GM19043 (cell line): Measurements from ENCODE around the gene DGKH.
"Not testable (repeated sequence)": the region's sequence is repeated elsewhere in the genome, so short reads cannot be mapped to it uniquely, and the experiment has no call there.

Source experiments
- ATAC-seq: cut with Tn5 transposase; IDR thresholded peaks from one replicate; pipeline ENCODE4 v1.9.1; 2021; ENCODE audit warnings: low read depth; ENCODE audit not compliant: unreplicated experiment

Gene DGKH

DNA sequence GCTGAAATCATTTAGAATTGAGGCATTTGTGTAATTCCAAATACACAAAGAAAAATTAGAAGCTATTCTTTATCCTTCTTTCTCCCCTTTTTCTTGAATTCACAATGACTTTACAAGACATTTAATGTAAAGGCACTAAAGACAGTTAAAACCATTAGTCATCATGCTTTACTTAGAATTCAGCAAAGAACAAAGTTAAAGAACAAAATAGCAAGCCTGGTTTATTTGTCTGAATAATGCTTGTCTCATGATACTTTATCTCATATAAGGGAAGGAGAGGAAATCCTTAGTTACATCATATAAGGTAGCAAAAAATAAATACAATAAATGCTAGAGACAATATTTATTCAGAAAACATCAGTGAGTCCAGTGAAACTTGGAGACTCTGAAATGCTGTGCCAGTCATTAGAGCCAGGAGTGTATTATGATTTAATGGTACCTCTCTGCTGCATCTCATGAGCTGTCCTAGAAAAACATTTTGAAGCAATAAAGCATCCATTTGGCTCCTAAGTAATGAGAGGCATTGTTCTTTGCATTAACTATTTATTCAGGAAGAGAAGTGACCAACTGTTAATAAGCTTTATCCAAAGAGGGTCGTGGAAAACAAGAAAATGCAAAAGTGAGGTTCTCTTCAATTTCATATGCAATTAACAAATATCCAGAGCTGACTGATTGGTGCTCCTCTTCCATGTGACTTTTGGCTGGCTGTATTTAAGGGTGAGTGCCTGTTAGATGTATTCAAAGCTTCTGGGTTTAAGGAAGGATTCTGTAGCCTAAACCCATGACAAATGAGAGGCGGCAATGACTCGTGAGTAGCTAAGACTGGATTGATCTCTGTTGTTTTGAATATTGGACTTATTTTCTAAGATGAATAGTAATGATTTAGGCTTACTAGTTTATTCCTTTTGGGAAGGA, 105.0 kb downstream of the DGKH start:
- no peak for ATAC-seq

DNA sequence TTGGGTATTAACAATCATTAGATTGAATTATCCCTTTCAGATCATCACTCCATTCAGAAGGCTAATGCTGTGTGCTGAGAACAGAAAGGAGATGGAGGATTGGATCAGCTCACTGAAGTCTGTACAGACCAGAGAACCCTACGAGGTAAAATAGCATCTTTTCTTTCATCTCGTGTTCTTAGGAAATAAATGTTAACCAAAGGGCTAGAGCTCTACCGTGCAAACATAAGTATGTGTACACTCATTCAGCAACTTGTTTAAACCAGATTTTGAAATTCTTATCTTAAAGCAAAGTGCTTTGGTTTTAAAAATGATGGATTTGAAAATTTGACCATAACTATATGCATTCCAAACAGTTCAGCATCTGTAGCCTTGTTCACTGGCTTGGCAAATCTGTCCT, 106.8 kb downstream of the DGKH start:
- no peak for ATAC-seq

DNA sequence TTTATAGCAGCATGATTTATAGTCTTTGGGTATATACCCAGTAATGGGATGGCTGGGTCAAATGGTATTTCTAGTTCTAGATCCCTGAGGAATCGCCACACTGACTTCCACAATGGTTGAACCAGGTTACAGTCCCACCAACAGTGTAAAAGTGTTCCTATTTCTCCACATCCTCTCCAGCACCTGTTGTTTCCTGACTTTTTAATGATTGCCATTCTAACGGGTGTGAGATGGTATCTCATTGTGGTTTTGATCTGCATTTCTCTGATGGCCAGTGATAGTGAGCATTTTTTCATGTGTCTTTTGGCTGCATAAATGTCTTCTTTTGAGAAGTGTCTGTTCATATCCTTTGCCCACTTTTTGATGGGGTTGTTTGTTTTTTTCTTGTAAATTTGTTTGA, 114.9 kb downstream of the DGKH start:
- ATAC-seq: not testable (repeated sequence)

DNA sequence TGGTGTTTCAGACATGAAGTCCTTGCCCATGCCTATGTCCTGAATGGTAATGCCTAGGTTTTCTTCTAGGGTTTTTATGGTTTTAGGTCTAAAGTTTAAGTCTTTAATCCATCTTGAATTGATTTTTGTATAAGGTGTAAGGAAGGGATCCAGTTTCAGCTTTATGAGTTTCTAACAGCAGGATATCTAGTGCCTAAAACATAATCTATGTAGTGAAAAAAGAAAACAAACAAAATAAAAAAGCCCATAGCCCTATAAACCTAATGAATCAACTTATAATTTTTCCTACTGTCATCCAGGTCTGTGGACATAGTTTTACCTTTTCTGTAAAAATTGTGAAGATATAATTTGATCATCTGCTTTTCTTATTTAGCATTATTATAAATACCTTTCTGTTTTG, 115.5 kb downstream of the DGKH start:
- not testable (repeated sequence) for ATAC-seq

DNA sequence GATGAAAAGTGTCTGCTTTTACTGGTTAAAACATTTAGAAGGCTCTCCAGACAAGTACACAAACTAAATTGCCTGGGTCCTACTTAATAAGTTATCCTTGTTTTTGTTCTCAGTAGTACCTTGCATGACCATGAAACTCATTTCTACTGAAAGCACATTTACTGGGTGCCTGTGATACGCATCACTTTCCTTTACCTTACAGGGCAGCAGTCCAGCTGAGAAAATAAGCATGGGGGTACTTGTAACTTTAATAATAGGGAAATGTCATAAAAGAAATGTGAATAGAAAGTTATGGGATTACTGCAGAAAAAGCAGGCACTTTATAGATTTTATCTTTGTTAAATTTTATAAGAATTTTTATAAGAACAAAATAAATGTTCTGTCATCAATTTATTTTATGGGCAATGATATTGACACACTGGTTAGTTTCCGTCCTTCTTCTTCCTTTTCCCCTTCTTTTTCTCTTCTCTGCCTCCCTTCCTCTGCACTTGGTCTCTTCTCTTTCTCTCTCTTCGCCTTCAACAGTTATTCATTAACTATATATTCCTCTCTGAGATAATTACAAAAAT, 116.2 kb downstream of the DGKH start:
- ATAC-seq: no peak

DNA sequence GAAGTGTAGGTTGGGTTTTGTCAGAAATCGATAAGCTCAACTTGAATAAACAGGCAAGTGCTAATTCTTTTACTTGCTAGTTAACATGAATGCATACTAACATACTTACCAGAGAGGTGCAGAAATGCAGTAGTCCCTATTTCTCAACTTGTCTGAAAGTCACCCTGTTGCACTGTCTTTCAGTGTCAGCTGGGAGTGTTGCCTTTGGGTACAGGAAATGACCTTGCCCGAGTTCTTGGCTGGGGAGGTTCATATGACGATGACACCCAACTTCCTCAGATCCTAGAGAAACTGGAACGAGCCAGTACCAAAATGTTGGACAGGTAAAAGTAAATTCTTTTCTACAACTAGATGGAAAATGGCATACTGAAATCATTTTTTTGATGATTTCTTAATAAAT, 120.0 kb downstream of the DGKH start:
- no peak for ATAC-seq

DNA sequence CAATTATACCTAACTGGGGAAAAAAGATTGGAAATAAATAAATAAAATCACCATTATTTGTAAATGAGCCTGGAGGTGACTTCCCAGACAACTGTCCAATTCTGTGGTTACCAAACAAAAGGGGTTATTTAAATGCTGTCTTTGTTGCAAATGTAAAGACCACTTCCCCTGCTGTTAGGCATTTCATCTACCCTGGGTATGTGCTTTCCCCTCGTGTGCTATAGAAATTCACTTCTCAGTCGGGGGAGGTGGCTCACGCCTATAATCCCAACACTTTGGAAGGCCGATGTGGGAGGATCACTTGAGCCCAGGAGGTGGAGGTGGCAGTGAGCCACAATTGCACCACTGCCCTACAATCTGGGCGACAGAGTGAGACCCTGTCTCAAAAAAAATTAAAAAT, 121.6 kb downstream of the DGKH start:
- ATAC-seq: no peak

DNA sequence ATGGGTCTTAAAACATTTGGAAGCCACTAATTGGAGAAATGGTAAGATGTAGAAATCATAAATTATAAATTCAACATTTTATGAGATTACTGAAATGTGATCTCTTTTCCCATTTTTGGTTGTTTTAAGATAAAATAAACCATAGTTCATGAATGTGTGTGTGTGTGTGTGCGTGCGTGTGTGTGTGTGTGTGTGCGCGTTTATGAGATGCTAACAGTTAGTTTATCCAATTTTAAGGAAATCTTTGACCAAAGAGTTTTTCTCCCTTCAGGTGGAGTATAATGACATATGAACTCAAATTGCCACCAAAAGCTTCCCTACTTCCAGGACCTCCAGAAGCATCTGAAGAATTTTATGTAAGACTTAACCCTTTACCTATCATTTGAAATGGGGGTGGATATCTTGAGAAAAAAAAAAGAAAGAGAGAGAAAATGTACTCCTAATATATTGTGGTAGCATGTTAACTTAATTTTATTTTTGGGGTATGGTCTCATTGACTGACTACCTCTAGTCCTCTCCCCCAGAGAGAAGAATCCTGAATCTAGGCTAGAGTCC, 125.4 kb downstream of the DGKH start:
- no peak for ATAC-seq

DNA sequence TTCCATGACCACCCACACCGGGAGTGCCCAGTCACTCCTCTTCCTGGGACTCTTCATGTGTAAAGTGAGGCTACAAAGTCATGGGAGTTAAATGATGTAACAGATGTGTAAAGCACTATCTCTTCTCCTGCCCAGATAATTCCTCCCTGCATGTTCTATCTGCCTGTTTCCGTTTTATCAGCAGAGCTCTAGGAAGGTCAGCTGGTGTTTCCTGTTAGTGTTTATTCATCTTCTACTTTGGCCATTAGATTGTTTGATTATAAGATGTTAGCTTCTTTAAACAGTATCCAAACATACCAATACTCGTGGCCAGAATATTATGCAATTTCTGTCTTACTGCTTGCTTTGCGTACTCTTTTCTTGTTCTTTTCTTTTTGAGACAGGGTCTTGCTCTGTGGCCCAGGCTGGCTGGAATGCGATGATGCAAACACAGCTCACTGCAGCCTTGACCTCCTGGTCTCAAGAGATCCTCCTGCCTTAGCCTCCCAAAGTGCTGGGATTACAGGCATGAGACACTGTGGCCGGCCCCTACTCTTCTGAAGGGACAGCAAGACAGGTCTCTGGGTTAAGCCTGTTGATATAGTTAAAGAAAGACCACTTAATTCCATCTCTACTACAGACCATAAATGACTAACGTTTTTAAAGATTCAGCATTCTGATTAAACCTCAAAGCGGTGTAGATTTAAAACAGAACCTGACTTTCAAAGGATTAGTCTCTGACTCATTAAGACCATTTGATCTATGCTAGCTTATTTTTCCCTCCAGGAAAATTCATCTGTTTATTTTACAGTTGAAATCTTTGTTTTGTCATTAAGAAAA, 126.1 kb downstream of the DGKH start:
- no peak for ATAC-seq

DNA sequence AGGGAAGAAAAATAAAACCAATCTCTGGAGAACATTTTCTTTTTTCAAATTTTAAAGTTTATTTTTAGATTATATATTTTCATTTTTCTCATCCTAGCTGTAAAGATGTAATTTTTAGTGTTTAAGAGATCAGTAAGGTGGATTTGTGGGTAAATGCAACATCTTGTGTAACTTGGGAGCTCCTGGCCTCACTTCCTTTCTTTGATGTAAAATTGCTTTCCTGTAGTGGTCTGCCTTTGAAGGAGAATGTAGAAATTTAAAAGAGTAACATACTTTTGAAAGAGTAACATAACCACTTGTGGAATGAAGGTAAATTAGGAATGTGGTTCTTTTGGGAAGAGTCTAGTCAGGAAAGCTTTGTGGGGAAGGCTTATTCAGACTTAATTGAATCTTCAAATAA, 127.8 kb downstream of the DGKH start:
- ATAC-seq: no peak

DNA sequence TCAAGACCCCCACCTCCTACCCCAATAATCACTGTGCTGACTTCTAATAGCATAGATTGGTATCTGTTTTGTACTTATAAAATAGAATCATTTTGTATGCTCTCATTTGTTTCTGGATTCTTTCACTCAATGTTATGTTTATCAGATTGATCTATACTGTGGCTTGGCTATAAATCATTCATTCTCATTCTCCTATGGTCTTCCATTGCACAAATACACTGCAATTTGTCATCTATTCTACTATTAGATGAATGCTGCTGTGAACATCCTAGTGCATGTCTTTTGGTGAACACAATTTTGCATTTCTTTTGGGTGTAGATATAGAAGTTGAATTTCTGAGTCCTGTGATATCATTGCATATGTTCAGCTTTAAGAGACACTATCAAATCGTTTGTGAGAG, 128.7 kb downstream of the DGKH start:
- ATAC-seq: no peak

DNA sequence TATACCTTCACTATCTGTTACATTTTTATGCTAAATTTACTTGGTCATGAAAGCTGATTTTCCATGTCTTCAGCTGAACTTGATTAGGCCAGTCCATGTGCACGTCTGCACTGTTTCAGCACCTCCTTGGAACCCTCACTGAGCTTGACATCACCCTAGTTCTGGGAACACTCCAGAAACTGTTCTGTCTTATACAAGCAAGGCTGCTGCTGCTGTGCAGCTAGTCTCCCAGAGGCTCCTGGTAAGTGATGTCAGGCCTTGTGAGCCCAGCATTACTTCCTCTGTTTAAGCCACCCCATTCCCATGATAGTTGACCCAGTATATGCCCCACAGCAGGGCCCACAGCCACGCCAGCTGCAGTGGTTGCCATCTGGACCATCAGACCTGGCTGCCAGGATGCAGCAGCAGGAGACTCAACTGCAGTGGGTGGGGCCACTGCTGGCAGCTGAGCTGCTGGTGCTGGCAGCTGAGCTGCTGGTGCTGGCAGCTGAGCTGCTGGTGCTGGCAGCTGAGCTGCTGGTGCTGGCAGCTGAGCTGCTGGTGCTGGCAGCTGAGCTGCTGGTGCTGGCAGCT, 133.0 kb downstream of the DGKH start:
- ATAC-seq: no peak

DNA sequence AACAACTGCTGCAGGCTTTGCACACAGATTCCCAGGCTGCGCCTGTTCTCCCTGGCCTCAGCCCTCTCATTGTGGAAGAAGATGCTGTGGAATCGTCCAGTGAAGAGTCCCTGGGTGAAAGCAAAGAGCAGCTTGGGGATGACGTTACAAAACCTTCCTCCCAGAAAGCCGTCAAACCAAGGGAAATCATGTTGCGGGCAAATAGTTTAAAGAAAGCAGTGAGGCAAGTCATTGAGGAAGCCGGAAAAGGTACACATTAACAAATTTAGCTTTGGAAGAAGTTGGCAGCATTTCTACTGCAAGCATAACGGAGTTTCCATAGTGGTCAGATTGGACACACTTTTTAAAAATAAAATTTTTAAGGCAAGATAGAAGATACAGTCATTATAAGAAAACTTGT, 140.6 kb downstream of the DGKH start:
- no peak for ATAC-seq

DNA sequence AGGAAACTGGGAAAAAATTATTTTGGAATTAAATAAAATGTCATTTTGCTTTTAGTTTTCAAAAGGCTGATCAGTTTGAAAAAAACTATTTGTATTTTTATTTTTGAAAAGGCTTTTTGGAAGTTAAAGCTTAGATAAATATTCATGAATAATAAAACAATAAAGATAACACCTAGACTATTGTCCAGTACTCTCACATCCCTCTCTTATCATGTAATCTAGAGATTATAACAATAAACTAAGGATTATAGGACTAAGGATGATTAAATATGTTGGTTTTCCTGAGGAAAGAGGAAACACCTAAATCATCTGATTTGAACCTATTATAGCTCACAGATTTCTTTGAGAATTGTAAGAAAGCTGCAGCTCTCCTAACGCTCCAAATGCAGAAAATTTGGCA, 142.1 kb downstream of the DGKH start:
- no peak for ATAC-seq

DNA sequence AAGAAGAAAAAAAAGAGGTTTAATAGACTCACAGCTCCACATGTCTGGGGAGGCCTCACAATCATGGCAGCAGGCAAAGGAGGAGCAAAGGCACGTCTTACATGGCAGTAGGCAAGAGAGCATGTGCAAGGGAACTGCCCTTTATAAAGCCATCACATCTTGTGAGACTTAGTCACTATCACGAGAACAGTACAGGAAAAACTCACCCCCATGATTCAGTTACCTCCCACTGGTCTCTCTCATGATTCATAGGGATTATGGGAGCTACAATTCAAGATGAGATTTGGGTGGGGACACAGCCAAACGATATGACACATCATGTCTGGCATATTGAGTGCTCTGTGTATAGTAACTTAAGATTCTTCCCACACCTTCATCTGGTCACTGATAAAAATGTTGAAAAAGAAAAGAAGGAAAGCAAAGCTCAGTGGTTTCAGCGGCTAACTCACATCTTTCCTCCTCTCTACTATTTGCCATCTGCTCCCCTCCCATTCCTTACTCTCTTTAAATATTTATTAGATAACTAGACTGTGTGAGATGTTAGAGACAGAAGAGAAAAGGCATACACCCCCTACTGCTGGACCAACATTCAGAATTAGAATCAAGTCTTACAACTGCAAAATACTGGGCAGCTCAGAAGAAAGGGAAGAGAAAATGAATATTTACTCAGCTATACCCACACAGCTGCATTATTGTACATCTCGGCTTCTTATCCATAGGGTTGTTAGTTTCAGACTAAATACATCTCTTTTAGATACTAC, 163.4 kb downstream of the DGKH start:
- no peak for ATAC-seq

DNA sequence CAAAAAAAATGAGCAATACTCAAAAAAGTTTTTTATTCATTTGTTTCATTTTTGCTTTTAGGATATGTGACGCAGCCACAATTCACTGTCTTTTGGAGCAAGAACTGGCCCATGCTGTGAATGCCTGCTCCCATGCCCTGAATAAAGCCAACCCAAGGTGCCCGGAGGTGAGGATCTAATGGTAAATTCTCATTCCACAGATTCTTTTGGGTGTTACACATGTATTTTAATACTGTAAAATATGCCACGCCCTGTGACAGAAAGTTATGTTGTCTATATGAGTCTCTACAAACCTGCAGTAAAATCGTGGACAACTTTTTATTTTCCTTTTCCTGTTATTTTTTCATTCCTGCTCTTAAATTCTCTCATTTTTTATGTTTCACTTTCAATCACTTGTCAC, 166.0 kb downstream of the DGKH start:
- ATAC-seq: no peak

DNA sequence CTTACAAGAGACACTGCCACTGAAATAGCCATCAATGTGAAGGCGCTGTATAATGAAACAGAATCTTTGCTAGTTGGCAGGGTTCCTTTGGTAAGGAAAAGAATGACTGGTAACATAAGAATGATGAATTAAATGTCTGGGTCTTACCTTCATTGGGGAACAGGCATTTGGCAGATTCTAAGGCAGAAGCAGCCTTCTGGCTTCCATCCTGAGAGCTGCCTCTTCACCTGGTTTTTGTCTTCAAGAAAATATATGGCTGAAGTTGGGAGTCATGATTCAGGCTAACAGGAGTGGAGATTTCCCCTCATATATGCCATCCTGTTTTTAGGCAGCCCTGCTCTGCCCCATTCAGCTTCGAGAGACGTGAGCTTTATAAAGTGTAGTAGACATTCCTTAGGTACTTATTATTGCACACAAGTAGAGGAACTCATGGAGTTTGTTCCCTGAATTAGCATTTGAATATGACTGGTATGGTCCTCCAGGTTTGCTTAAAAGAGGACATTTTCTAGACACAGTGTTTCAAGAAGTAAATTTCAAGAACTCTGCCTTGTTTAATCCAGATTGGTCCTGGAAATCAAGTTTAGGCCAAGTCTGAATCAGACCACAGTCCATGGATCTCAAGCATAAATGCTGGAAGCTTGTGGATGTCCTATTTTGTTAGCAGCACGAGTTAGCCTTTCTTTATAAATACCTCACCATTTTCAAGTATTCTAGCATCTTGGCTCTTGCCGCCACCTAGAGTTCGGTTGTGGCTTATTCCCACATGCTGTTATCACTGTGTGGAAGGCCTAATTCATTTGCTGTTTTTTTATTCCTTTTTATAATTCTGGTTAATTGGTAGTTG, 167.4 kb downstream of the DGKH start:
- ATAC-seq: no peak

DNA sequence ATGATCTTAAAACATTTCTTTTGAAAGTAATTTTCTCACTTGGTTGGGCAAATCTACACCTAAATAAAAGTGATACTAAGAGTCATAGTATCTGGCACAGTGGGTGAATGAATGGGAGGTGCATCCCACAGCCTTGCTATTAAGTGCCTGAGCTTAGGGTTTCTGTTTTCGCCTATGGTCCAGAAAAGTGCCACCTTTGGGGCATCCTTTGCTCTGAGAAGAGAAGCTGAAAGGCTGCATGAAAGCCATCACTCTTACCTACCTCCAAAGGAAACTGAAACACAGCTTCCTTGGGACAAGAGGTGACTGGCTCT, 167.9 kb downstream of the DGKH start:
- no peak for ATAC-seq

DNA sequence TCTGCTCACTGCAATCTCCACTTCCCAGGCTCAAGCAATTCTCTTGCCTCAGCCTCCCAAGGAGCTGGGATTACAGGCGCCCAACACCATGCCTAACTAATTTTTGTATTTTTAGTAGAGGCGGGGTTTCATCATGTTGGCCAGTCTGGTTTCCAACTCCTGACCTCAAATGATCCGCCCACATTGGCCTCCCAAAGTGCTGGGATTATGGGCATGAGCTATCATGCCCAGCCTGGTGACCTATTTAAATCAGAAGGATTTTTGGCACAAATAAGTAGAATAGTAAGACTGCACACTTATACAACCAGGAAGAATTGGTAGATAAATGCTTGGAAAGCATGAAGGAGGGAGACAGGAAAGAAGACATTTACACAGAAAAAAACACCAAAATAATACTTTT, 170.1 kb downstream of the DGKH start:
- no peak for ATAC-seq
